Endometrium (tissue), 2 donors: ENCODE results near the gene SERINC5.
"Not testable (repeated sequence)": the region's sequence is repeated elsewhere in the genome, so short reads cannot be mapped to it uniquely, and the experiment has no call there.

Source experiments
- FAIRE-seq: peaks from 2 replicates; lab custom pipeline; 2012; peaks lifted over from hg19 to GRCh38; lab: Jason Lieb, UNC
- donor health status: control.
- donor health status: control.

Gene SERINC5

DNA sequence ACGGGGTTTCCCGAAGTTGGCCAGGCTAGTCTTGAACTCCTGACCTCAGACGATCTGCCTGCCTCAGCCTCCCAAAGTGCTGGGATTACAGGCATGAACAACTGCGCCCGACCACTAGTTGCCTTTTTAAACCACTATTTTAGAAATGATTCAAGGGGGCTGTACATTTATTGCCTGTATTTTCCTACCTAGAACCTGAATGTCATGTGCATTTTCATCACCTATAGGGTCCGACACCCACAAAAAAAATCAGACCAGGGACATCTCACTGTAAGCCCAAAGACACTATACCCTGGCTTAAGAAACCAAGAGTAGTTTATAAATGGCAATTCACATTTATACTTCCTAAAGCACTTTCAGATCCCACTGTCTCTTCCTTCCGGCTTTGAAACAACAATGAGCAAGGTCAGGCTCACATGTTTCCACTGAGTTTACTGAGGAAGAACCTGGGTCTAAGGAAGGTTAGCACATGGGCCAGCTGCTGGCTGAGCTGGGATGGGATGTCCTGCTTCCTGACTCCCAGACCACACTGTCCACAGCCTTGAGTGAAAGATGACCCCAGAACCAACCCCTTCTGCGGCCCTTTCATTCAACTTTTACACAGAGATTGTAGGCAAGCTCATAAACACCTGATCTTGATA, 87.3 kb downstream of the SERINC5 start:
- no peak for FAIRE-seq

DNA sequence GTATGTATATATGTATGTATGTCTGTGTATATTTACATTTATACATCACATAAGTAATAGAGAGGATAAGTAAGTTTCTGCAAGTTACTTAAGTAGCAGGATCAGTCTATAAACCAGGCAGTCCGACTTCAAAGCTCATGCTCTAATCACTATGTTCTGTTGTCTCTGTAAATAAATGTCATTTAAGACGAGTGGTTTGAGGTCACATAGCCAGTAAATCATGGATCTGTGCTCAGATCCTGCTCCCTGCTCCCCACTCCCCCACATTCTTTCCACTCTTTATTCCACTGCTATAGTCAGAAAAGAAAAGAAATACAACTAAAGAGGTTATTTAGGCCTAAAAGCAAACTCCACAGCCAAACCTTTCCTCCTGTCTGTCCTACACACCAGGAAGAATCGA, 90.4 kb downstream of the SERINC5 start:
- peak; percentile 53 for FAIRE-seq

DNA sequence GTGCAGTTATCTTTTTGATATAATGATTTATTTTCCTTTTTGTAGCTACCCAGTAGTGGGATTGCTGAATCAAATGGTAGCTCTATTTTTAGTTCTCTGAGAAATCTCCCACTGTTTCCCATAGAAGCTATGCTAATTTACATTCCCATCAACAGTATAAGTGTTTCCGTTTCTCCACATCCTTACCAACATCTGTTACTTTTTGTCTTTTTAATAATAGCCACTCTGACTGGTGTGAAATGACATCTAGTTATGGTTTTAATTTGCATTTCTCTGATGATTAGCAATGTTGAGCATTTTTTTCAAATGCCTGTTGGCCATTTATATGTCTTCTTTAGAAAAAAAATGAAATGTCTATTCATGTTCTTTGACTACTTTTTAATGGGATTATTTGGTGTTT, 94.7 kb downstream of the SERINC5 start:
- peak; percentile 41 for FAIRE-seq

GRCh38 chr5:80160242-80160641, 95.6 kb downstream of the SERINC5 start:
- FAIRE-seq: no peak

GRCh38 chr5:80159133-80159815, 96.6 kb downstream of the SERINC5 start:
- FAIRE-seq: no peak

GRCh38 chr5:80156156-80156555, 99.7 kb downstream of the SERINC5 start:
- no peak for FAIRE-seq

DNA sequence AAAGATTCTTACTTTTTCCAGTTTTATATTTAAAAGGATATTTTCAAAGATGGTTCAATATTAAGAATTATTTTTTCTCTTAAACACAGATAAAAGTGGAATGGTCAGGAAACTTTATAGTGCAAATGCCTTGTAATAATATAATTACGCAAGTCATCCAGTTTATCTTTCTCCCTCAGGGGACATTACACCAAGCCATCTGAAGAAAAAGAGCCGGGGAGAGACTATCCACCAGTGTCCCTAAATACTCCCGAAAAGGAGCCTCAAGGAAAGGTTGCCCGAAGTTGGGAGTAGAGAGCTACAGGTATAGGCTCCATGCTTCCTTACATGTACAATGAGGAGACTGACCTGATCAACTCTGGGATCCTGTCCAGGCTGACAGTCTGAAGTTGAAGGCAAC, 101.1 kb downstream of the SERINC5 start:
- no peak for FAIRE-seq

DNA sequence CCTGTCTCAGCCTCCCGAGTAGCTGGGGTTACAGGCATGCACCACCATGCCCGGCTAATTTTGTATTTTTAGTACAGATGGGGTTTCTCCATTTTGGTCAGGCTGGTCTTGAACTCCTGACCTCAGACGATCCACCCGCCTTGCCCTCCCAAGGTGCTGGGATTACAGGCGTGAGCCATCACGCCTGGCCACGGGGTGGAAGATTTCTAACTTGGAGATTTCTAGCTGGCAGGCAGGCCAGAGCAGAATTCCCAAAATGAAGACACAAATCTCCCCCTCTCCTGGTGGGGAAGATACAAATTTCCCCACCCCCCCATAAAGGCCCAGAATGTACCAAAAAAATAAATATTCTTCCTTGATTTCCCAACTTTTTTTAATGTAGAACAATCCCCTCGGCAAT, 101.6 kb downstream of the SERINC5 start:
- FAIRE-seq: not testable (repeated sequence)

GRCh38 chr5:80153586-80154126, 102.2 kb downstream of the SERINC5 start:
- no peak for FAIRE-seq

- no peak for FAIRE-seq
These were observed 103.1 kb downstream of the SERINC5 start for GRCh38 chr5:80152778-80153177.

- no peak for FAIRE-seq
These were observed 104.0 kb downstream of the SERINC5 start for GRCh38 chr5:80151890-80152289.

DNA sequence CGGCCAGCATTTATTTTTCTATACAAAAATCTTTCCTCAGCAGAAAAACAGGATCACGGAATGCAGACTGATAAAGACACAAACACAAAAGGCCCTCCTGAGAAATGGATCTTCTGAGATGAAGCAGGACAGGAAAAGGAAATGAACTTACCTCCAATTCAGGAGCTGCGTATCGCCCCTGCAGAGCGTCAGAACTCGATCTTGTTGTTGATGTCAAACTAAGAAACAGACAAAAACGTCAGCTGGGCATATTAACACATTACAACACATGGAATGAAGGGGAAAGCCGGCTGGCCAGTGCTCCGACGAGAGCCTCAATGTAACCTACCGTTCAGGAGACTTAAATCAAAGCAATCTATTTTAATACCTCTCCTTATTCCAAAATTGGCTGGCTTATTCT, 105.1 kb downstream of the SERINC5 start:
- no peak for FAIRE-seq

GRCh38 chr5:80149161-80149609, 106.7 kb downstream of the SERINC5 start:
- FAIRE-seq: no peak

GRCh38 chr5:80147119-80147815, 108.6 kb downstream of the SERINC5 start:
- FAIRE-seq: no peak

DNA sequence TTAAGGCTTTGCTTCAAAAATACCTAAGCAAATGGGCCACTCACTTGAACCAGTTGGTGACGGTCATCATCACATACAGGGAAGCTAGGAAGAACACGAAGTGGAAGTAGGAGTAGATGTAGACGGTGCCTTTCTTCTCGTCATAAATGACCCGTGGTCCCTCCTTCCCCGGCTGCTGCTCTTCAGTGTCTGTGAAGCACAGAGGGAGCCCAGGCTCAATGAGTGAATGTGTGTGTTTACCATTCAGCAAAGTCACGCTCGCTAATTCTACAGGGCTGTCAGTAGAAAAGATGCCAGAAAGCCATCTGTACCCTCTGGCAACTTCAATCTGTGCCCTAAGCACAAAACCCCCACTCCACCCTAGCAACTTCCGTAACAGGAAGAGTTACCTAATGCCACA, 109.8 kb downstream of the SERINC5 start:
- no peak for FAIRE-seq

- FAIRE-seq: no peak
These were observed 112.4 kb downstream of the SERINC5 start for GRCh38 chr5:80143491-80143890.

DNA sequence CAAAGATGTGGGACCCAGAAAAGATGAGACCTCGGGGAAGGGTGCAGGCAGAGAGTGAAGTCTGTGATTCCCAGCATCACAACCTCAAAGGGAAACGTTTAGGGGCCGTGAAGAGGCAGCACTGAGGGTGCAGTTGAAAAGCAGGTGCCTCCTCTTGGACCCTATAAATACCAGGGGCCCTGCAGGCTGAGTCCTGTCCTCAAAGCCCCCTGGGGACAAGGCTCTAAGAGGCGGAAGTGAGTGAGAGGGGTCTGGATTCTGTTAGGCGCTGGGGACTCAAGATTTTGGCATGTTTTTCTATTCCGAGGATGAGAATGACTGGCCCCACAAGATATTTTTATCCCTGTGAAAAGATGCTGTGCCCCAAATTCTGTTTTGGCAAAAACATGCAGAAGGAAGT, 112.9 kb downstream of the SERINC5 start:
- FAIRE-seq: no peak

- FAIRE-seq: no peak
These were observed 114.2 kb downstream of the SERINC5 start for GRCh38 chr5:80141681-80142080.

DNA sequence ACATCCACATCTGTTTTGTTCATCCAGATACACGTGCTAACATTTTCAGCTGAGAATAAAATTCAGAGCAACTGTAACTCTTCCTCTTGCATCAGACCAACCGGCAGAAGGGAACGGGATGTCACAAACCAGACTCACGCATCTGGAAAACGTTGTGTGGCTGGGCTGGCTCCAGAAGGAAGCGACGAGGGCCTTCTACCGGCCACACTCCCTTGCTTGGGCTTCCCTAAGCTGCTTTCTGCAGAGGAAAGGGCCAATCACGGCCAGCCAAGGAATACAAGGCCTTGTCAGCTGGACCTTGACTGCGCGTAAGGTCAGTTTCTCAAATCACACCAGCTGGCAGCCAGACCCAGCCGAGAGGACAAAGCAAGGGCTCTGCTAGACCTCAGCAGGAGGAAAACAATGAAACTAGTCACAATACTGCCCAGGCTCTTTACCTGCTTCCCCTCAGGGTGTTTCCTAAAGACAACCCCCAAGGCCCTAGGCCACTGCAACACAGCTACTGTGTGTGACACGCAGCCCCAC, 114.6 kb downstream of the SERINC5 start:
- FAIRE-seq: peak; percentile 86

- FAIRE-seq: no peak
These were observed 115.4 kb downstream of the SERINC5 start for GRCh38 chr5:80140496-80140895.

DNA sequence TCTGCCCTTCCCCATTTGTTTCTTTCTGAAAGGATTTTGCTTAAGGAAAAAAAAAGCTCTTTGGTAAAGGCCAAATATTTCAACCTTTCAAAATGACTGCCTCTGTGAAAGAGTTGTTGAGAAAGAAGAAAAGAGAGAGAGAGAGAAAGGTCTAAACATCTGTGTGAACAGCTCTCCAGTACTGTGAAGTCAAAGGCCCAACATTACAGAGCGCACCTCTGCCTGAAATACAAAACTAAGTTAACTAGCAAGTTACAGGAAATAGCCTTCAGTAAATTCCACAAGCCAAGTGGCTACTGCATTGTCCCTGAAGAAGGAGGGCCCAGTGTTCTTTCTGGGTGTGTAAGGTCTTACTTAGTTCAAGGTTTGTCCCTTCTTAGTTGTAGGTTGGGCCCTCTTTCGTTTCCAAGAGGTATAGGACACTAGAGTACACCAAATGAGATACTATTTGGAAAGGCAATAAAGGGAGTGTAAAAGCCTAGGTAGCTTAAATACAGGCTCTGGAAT, 116.3 kb downstream of the SERINC5 start:
- no peak for FAIRE-seq

- no peak for FAIRE-seq
These were observed 117.4 kb downstream of the SERINC5 start for GRCh38 chr5:80138486-80138885.

DNA sequence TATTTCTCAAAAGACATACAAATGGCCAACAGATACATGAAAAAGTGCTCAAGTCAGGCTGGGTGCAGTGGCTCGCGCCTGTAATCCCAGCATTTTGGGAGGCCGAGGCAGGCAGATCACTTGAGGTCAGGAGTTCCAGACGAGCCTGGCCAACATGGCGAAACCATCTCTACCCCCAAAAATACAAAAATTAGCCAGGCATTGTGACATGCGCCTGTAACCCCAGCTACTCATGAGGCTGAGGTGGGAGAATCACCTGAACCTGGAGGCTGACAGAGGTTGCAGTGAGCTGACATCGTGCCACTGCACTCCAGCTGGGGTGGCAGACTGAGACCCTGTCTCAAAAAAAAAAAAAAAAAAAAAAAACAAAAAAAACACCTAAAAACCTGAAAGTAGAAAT, 119.0 kb downstream of the SERINC5 start:
- FAIRE-seq: not testable (repeated sequence)
